ENCODE results near the gene IGSF21. TPM values are rescaled to one million over a fixed set of nuclear protein-coding genes. Genes with fewer than 3 reads are reported as not detected.

Gene IGSF21
- total RNA-seq (6.6 TPM), polyA plus RNA-seq (ENCODE audit: insufficient read depth, low read depth, low replicate concordance) (1.4 TPM)
- long read RNA-seq, donor 1, partial matches to known transcripts, result 0 of 1 reads
- long read RNA-seq, donor 1, other reads (novel, unspliced or antisense), result 0 of 1 reads
- long read RNA-seq, donor 2, result 0 reads
- long read RNA-seq, donor 3, result 0 reads
- long read RNA-seq, donor 4, partial matches to known transcripts, result 0 of 1 reads
- long read RNA-seq, donor 4, other reads (novel, unspliced or antisense), result 0 of 1 reads
- long read RNA-seq, donor 5, result 0 reads
- long read RNA-seq, donor 6, result 0 reads
- long read RNA-seq, donor 7, partial matches to known transcripts, result 6 of 9 reads
- long read RNA-seq, donor 7, other reads (novel, unspliced or antisense), result 0 of 9 reads
- long read RNA-seq, donor 8, partial matches to known transcripts, result 0 of 1 reads
- long read RNA-seq, donor 8, other reads (novel, unspliced or antisense), result 0 of 1 reads
- long read RNA-seq, donor 9, result 0 reads
- long read RNA-seq, donor 10, result 0 reads

GRCh38 chr1:18107369-18108298 is at the start of gene IGSF21:
Gene IGSF21, plus strand, starts transcription at chr1:18107798. Its CDS starts 331 bp downstream, at chr1:18108129.
- H3K36me3 ChIP-seq (ENCODE audit: control insufficient read depth in 2 of 3, insufficient read depth in 3 of 3, low read length in 3 of 3), result no peaks in the 10 kb centered on the region
- H3K4me3 ChIP-seq (ENCODE audit: low read length in 3 of 3), result peak within 1 kb of the TSS in 1 of 3 donors; percentile 1
- TF ChIP-seq, protein P1, sequence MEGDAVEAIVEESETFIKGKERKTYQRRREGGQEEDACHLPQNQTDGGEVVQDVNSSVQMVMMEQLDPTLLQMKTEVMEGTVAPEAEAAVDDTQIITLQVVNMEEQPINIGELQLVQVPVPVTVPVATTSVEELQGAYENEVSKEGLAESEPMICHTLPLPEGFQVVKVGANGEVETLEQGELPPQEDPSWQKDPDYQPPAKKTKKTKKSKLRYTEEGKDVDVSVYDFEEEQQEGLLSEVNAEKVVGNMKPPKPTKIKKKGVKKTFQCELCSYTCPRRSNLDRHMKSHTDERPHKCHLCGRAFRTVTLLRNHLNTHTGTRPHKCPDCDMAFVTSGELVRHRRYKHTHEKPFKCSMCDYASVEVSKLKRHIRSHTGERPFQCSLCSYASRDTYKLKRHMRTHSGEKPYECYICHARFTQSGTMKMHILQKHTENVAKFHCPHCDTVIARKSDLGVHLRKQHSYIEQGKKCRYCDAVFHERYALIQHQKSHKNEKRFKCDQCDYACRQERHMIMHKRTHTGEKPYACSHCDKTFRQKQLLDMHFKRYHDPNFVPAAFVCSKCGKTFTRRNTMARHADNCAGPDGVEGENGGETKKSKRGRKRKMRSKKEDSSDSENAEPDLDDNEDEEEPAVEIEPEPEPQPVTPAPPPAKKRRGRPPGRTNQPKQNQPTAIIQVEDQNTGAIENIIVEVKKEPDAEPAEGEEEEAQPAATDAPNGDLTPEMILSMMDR (IDR thresholded peaks at IDR 0.05; ENCODE audit: borderline replicate concordance, extremely low read depth, insufficient read depth), result no peak
- peak in 3 of 5 donors; percentile 17 to 46 (median 23) for DNase-seq
- FAIRE-seq, result no peak
- H3K9me3 ChIP-seq (ENCODE audit: control insufficient read depth in 2 of 3, insufficient read depth in 1 of 3, low read length in 3 of 3), result no peaks in the 10 kb centered on the region
- no peak within 1 kb of the TSS for H3K9ac ChIP-seq (ENCODE audit: low read length in 3 of 3)
- no peak within 1 kb of the TSS for H3K27ac ChIP-seq (ENCODE audit: low read depth in 2 of 2, low read length in 2 of 2)
- H3K27me3 ChIP-seq (ENCODE audit: control insufficient read depth, insufficient read depth, low read length), result peaks cover 55% of the 10 kb centered on the region
- no peaks in the 10 kb centered on the region for H3K4me1 ChIP-seq (ENCODE audit: control insufficient read depth in 2 of 3, insufficient read depth in 2 of 3, low read depth in 1 of 3, low read length in 3 of 3)
- intact Hi-C loops (cut with DNase I), result no loop called here

- Histone ChIP-seq H3K36me3 (ENCODE audit: control insufficient read depth in 2 of 3, insufficient read depth in 3 of 3, low read length in 3 of 3) (no peaks in the 10 kb centered on the region), H3K4me1 (ENCODE audit: control insufficient read depth in 2 of 3, insufficient read depth in 2 of 3, low read depth in 1 of 3, low read length in 3 of 3) (no peaks in the 10 kb centered on the region), H3K4me3 (ENCODE audit: low read length in 3 of 3) (no peak overlapping the region), H3K9me3 (ENCODE audit: control insufficient read depth in 2 of 3, insufficient read depth in 1 of 3, low read length in 3 of 3) (peaks cover 0 to 7% (median 0%) of the 10 kb centered on the region in 3 donors), H3K27ac (ENCODE audit: low read depth in 2 of 2, low read length in 2 of 2) (no peak overlapping the region), H3K9ac (ENCODE audit: low read length in 3 of 3) (no peak overlapping the region), H3K27me3 (ENCODE audit: control insufficient read depth, insufficient read depth, low read length) (peaks cover 2% of the 10 kb centered on the region)
- intact Hi-C loops (cut with DNase I), result no loop called here
- FAIRE-seq (no peak), DNase-seq (no peak)
- TF ChIP-seq, protein P1 (IDR thresholded peaks at IDR 0.05; ENCODE audit: borderline replicate concordance, extremely low read depth, insufficient read depth), result no peak
Measured at GRCh38 chr1:18058206-18058921, 49.2 kb upstream of the IGSF21 start.

GRCh38 chr1:18058981-18059605 is 48.5 kb upstream of the IGSF21 start:
- Histone ChIP-seq H3K27me3 (ENCODE audit: control insufficient read depth, insufficient read depth, low read length) (peaks cover 2% of the 10 kb centered on the region), H3K9ac (ENCODE audit: low read length in 3 of 3) (no peak overlapping the region), H3K27ac (ENCODE audit: low read depth in 2 of 2, low read length in 2 of 2) (no peak overlapping the region), H3K4me1 (ENCODE audit: control insufficient read depth in 2 of 3, insufficient read depth in 2 of 3, low read depth in 1 of 3, low read length in 3 of 3) (no peaks in the 10 kb centered on the region), H3K36me3 (ENCODE audit: control insufficient read depth in 2 of 3, insufficient read depth in 3 of 3, low read length in 3 of 3) (no peaks in the 10 kb centered on the region), H3K9me3 (ENCODE audit: control insufficient read depth in 2 of 3, insufficient read depth in 1 of 3, low read length in 3 of 3) (peaks cover 0 to 7% (median 0%) of the 10 kb centered on the region in 3 donors), H3K4me3 (ENCODE audit: low read length in 3 of 3) (no peak overlapping the region)
- TF ChIP-seq, protein P1 (IDR thresholded peaks at IDR 0.05; ENCODE audit: borderline replicate concordance, extremely low read depth, insufficient read depth), result no peak
- intact Hi-C loops (cut with DNase I), result no loop called here
- FAIRE-seq (no peak), DNase-seq (no peak)
